Fibroblast of gingiva (primary cell): ENCODE data around the gene TTC9C.
"Not testable (repeated sequence)": the region's sequence is repeated elsewhere in the genome, so short reads cannot be mapped to it uniquely, and the experiment has no call there.

Experiments
- DNase-seq: peaks from one replicate; pipeline ENCODE4 v3.0.0-alpha.2; 2011; ENCODE audit warnings: low read depth

The TTC9C gene

GRCh38 chr11:62709247-62710000 is 18.9 kb upstream of the TTC9C start:
- peak; percentile 97 for DNase-seq

- DNase-seq, result peak; percentile 48
These were observed 18.3 kb upstream of the TTC9C start for GRCh38 chr11:62710001-62710345.

GRCh38 chr11:62712276-62712812 is 15.9 kb upstream of the TTC9C start:
- DNase-seq, result no peak

DNA sequence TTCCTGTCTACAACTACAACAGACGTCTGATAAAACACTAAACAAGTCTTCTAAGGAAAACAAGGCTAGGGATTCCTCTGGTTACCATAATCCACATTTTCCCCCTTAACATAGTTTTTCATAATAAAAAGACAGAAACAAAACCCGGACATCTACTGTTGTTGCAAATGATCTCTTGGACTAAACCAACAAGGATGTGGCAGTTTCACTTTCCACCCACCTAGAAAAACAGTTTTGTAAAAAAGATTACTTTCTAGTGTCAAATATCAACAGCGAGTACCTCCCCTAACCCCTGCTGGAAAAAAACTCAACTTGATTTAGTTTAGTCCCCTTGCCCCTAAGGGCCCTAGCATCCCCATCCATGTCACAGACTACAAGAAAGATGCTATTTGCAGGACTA is 15.4 kb upstream of the TTC9C start:
- DNase-seq, result no peak

GRCh38 chr11:62713343-62713742 is 14.9 kb upstream of the TTC9C start:
- DNase-seq, result no peak

DNA sequence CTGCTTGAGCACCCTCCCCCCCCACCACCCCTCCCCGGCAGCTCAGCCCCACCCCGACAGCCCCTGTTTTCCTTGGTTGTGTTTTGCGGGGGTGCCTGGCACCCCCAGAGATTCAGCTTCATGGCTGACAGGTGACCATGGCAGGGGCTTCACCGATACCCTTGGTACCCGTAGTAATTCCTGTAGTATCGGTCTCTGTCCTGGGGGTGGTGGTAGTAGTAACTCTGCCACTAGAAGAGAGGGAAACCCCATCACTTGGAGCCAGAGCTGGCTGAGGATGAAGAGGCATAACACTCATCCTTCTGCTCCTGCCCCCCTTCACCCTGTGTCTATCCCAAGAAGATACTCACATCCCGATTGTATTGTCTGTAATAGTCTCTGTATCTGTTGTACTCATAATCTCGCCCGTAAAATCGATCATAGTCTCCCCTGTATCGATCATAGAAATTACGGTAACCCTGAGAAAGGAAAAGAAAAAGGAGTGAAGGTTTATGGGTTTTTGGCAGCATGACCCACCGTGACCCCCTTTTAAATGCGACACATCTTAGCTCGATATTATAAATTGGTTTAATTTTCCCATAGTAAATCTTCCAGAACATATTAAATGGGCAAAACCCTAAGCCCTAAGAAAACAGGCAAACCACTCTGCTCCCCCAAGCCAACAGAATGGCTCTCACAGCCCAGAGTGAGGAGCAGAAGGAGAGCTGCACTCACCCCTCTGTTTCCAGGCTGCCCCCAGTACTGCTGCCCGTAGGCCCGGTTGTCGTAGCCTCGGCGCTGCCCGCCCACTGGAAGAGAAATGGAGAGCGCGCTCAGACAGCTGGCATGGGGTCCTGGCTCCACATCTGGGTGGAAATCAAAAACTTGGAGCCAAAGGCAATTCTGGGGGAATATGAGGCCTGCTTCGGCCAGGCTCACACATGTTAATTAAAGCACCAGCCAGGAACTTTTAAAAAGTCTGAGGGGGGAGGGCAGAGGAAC is 12.8 kb upstream of the TTC9C start:
- no peak for DNase-seq

- no peak for DNase-seq
These were observed 12.1 kb upstream of the TTC9C start for GRCh38 chr11:62716206-62716605.

DNA sequence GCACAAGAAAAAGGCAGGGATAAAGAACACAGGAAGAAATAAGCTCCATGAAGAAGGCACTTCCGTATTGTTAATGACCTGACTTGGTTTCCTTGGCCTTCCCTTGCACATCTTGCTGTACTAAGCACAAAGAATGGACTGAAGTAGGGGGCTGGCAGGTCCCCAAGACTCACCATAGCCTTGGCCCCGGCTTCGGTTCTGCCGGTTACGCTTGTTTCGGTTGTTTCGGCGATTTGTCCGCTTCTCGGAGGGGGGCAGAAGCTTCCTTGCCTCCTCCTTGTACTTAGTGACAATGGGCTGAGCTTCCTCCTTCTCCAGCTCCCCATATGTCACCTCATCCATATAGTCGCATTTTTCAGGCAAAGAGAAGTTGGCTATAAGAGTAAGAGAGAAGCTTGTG is 11.5 kb upstream of the TTC9C start:
- no peak for DNase-seq

DNA sequence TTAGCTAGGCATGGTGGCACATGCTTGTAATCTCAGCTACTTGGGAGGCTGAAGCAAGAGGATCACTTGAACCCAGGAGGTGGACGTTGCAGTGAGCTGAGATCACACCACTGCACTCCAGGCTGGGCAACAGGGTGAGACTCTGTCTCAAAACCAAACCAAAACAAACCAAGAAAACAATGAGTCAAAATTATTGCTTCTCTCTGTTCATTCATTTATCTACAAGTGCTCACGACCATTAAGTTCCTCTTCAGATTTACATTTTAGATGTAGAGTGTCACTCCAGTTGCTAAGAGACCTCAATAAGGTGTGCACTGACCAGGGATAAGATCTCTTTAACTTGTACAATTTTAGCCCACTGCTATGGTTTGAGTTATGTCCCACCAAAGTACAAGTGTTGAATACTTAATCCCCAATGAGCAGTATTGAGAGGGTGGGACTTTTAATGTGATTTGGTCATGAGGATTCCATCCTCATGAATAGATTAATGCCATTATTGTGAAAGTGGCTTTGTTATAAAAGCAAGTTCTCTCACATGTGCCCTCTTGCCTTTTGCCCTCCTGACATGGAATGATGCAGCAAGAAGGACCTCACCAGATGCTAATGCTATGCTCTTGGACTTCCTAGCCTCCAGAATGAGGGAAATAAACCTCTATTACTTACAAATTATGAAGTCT is 8.8 kb upstream of the TTC9C start:
- peak; percentile 74 for DNase-seq

- peak; percentile 21 for DNase-seq
These were observed 6.3 kb upstream of the TTC9C start for GRCh38 chr11:62721994-62722393.

DNA sequence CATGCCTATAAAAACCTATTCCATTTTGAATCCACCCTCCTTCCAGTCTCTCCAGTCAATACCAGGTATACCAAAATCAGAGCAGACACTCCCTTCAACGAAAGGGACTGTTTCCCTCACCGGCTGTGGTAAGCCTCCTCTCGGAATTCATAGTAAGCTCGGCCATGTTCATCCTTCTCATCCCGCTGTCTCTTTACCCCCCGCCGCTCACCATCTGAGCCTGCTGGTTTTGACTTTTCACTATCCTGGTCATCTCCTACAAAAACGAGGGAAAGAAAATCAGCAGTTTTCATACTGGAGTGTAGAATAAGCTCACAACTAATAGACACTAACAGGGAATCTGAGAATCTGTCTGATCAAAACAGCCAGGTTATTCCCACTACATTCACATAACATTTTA is 4.1 kb upstream of the TTC9C start:
- DNase-seq, result no peak

GRCh38 chr11:62725646-62726045 is 2.6 kb upstream of the TTC9C start:
- DNase-seq, result no peak

DNA sequence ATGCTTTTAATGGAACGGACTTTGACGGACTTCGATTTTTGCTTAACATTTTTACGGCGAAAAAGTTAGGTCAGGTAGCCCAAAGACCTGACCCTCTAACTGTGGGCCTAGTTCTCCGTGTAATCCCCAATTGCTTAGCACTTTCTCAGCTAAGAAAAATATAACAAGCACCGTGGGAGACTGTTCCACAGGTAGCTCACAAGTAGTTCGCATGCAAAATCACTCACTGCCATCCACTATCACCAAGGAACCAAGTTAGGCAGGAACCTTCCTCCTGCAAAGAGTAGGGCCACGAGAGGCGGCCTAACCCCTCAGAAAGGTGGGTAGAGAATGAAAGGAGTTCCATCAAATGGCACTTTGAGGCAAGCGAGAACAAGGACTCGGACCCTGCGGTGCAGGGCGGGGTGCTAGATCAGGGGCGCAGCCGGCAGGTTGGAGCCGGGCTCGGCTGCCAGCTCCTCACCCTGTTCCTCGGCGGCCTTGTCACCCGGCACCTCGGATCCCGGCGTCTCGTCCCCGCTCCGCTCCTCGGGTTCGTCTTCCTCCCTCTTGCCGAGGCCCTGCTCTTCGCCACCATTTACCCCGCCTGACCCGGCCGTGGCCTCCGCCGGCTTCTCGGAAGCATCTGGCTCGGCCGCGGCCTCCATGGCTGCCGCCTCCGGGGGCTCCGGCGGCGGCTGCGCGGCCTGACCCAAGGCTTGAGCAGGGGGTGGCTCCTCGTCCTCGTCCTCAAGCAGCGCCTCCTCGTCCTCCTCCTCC is 2.0 kb upstream of the TTC9C start:
- no peak for DNase-seq

GRCh38 chr11:62726915-62727164 is 1.4 kb upstream of the TTC9C start:
- no peak for DNase-seq

GRCh38 chr11:62727165-62727871 is 968 bp upstream of the TTC9C start, which contains the start of gene HNRNPUL2:
Gene HNRNPUL2, minus strand, starts transcription at chr11:62727457. Its CDS starts 301 bp downstream, at chr11:62727156.
- DNase-seq, result peak; percentile 99

GRCh38 chr11:62727872-62728170 is 465 bp upstream of the TTC9C start:
- DNase-seq, result peak; percentile 95

GRCh38 chr11:62730076-62730475 is 1.8 kb downstream of the TTC9C start:
- not testable (repeated sequence) for DNase-seq

DNA sequence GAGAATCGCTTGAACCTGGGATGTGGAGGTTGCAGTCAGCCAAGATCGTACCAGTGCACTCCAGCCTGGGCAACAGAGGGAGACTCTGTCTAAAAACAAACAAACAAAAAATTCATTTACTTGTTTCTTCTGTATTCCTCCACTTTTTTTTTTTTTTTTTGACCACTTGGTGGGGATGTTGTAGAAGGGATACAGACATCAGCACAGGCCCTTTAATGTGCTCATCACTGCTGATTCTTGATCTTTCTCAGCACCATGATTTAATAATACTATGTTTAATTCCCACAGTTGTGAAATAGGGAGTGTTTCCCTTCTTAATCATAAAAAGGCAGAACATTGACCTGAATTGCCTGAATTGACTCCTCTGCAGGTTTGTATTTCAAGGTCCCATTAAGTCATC is 4.5 kb downstream of the TTC9C start:
- DNase-seq, result peak; percentile 64

DNA sequence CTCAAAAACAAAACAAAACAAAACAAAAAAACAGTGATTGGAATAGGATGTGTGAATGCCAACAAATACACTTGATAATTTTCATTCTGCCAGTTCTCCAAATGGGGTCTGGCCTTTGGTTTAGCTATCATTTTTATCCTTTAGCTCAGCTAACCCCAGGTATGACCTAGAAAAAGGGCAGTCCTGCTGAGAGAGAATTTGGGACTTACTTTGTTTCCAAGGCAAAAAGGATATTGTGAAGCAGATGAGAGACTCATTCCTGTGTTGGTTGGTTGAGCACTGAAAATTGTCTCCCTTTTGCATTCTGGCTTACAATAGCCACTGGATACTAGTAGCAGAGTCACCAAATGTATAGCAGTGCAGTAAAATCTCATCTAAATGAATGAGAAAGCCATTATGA is 8.9 kb downstream of the TTC9C start:
- no peak for DNase-seq

GRCh38 chr11:62747475-62748160 is 19.3 kb downstream of the TTC9C start:
- DNase-seq, result no peak

- not testable (repeated sequence) for DNase-seq
These were observed 21.6 kb downstream of the TTC9C start for GRCh38 chr11:62749931-62750330.
